Cardiac fibroblast (primary cell): ENCODE measurements around the gene KRAS.

Experiments
- DNase-seq, 2 donors: peaks; one replicate each; pipeline versions ENCODE4 v3.0.0 to v3.0.0-alpha.2; 2010; ENCODE audit warnings: low read depth in 2 of 2
- H3K4me3 ChIP-seq, 2 donors: replicated peaks in 1 of 2; 1 replicate in 1 of 2; 2 replicates in 1 of 2; pipeline ENCODE4 v1.5.1; 2011; ENCODE audit warnings: low read depth in 2 of 2, low read length in 2 of 2, mild to moderate bottlenecking in 2 of 2, moderate library complexity in 1 of 2
- CTCF ChIP-seq: IDR thresholded peaks from one replicate; pipeline ENCODE4 v1.5.1; 2011; ENCODE audit warnings: low read depth, mild to moderate bottlenecking, low read length, inconsistent platforms

KRAS gene

GRCh38 chr12:25189656-25190055, 61.1 kb downstream of the KRAS start:
- no peak overlapping the region for H3K4me3 ChIP-seq
- no peak for DNase-seq
- no peak for TF ChIP-seq CTCF

- DNase-seq, result peak; percentile 73 to 79
- H3K4me3 ChIP-seq, result no peak overlapping the region
- no peak for TF ChIP-seq CTCF
Measured at GRCh38 chr12:25187781-25188180, 62.9 kb downstream of the KRAS start.

GRCh38 chr12:25186788-25187402, 63.8 kb downstream of the KRAS start:
- no peak for DNase-seq
- H3K4me3 ChIP-seq, result no peak overlapping the region

GRCh38 chr12:25186038-25186787, 64.5 kb downstream of the KRAS start:
- no peak for TF ChIP-seq CTCF
- H3K4me3 ChIP-seq, result no peak overlapping the region
- DNase-seq, result no peak

More at GRCh38 chr12:25186788-25187402, 63.8 kb downstream of the KRAS start:
- TF ChIP-seq CTCF, result no peak

- DNase-seq, result no peak
- no peak for TF ChIP-seq CTCF
- H3K4me3 ChIP-seq, result no peak overlapping the region
Measured at GRCh38 chr12:25184132-25184531, 66.6 kb downstream of the KRAS start.

- no peak for TF ChIP-seq CTCF
Measured at GRCh38 chr12:25182765-25183164, 68.0 kb downstream of the KRAS start.

More at GRCh38 chr12:25182765-25183164, 68.0 kb downstream of the KRAS start:
- DNase-seq, result no peak
- H3K4me3 ChIP-seq, result no peak overlapping the region
